PFSK-1 (cell line): Measurements from ENCODE around the gene DENND2D.

Experiments
- FOXP2 ChIP-seq: optimal IDR thresholded peaks from 2 replicates; pipeline ENCODE3; 2011; ENCODE audit warnings: borderline replicate concordance, control low read depth, inconsistent platforms; ENCODE audit not compliant: insufficient read depth; ENCODE audit errors: extremely low read length, extremely low read depth
- POLR2AphosphoS5 ChIP-seq: IDR thresholded peaks from 2 replicates; pipeline ENCODE4 v1.6.1; 2012; ENCODE audit warnings: low read depth, mild to moderate bottlenecking, control low read depth, low read length, moderate library complexity
- SIN3A ChIP-seq: IDR thresholded peaks from 2 replicates; pipeline ENCODE4 v1.6.1; 2012; ENCODE audit warnings: mild to moderate bottlenecking, low read length, moderate library complexity, borderline replicate concordance; ENCODE audit not compliant: insufficient read depth
- TAF1 ChIP-seq: IDR thresholded peaks from 2 replicates; pipeline ENCODE4 v1.6.1; 2012; ENCODE audit warnings: low read length, control low read depth, borderline replicate concordance; ENCODE audit not compliant: insufficient read depth
- TF ChIP-seq, protein P1 (sequence below), 2 experiments: IDR thresholded peaks; 2 replicates each; pipeline versions ENCODE4 v1.6.1 to v1.8.0; 2011 to 2012; ENCODE audit warnings: low read depth in 2 of 2, low read length in 2 of 2, control low read depth in 1 of 2, inconsistent platforms in 1 of 2, mild to moderate bottlenecking in 1 of 2, moderate library complexity in 1 of 2; ENCODE audit not compliant: insufficient read depth in 1 of 2

The DENND2D gene

DNA sequence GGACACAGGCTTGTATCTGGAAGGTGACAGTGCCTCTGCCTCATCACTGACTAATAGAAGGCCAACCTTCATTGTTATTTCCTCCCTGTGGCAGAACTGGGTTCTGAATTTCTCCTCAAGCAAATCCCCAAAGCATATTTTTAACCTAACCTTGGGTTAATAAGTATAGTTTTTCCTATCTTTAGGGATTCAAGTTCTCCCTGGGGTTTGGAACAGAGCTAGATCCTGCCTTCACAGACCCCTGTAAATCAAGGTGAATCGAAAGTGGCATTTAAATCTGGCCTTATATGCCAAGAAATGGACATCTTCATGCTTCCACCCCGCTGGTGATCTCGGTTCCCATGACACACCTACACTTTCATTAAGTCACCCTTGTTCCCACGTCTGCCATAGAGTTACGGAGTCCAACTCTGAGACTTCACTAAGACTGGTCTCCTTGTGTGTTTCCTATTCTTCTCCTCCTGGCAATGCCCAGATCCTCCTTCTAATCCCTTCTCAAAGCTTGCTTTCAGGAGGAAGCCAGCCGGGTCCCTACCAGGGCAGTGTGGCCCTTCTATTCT lies 22.8 kb upstream of the DENND2D start:
- TF ChIP-seq SIN3A (no peak), POLR2AphosphoS5 (no peak)
- TF ChIP-seq, protein P1, sequence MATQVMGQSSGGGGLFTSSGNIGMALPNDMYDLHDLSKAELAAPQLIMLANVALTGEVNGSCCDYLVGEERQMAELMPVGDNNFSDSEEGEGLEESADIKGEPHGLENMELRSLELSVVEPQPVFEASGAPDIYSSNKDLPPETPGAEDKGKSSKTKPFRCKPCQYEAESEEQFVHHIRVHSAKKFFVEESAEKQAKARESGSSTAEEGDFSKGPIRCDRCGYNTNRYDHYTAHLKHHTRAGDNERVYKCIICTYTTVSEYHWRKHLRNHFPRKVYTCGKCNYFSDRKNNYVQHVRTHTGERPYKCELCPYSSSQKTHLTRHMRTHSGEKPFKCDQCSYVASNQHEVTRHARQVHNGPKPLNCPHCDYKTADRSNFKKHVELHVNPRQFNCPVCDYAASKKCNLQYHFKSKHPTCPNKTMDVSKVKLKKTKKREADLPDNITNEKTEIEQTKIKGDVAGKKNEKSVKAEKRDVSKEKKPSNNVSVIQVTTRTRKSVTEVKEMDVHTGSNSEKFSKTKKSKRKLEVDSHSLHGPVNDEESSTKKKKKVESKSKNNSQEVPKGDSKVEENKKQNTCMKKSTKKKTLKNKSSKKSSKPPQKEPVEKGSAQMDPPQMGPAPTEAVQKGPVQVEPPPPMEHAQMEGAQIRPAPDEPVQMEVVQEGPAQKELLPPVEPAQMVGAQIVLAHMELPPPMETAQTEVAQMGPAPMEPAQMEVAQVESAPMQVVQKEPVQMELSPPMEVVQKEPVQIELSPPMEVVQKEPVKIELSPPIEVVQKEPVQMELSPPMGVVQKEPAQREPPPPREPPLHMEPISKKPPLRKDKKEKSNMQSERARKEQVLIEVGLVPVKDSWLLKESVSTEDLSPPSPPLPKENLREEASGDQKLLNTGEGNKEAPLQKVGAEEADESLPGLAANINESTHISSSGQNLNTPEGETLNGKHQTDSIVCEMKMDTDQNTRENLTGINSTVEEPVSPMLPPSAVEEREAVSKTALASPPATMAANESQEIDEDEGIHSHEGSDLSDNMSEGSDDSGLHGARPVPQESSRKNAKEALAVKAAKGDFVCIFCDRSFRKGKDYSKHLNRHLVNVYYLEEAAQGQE (IDR thresholded peaks at IDR 0.05; ENCODE audit: insufficient read depth in 1 of 2, low read depth in 2 of 2, low read length in 2 of 2), result no peak

DNA sequence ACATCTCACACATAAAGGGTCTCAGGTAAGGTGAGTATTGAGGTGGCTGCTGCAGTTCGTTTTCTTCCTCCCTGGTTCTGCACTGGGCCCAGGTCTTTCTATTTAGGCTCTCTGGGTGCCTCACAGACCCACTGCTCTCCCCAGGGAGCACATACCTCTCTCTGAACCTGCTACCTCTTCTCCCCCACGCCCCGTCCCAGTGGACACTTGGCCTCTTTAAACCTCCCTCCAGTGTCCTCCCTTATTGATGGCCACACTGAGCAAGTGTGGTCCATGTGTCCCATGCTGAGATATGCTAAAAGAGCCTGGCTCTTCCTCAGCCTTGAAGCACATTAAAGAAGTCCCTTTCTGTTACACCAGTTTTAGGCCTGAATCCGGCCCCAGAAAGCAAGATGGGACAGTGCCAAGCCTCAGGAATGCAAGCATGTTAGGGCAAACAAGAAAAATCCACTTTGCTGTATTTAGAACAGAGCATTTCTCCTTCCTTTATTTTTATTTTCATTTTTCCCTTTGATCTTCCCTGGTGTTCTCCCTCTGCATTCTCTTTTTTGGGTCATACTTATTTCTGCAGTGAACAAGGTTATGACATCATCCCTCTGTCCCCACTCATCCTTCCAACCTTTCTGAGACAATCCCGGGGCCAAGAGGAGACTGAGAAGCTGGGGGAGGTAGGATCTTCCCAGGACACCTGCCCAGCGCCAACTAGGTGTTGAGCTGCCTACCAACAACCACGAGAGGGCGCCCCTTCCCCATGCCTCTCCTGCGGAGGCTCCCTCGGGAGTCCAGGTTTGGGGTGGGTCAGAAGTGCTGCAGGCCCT lies 22.1 kb upstream of the DENND2D start:
- no peak for TF ChIP-seq SIN3A
- TF ChIP-seq POLR2AphosphoS5, result no peak
- TF ChIP-seq, protein P1 (IDR thresholded peaks at IDR 0.05; ENCODE audit: insufficient read depth in 1 of 2, low read depth in 2 of 2, low read length in 2 of 2), result no peak
- TF ChIP-seq TAF1, result no peak
- TF ChIP-seq FOXP2, result no peak

DNA sequence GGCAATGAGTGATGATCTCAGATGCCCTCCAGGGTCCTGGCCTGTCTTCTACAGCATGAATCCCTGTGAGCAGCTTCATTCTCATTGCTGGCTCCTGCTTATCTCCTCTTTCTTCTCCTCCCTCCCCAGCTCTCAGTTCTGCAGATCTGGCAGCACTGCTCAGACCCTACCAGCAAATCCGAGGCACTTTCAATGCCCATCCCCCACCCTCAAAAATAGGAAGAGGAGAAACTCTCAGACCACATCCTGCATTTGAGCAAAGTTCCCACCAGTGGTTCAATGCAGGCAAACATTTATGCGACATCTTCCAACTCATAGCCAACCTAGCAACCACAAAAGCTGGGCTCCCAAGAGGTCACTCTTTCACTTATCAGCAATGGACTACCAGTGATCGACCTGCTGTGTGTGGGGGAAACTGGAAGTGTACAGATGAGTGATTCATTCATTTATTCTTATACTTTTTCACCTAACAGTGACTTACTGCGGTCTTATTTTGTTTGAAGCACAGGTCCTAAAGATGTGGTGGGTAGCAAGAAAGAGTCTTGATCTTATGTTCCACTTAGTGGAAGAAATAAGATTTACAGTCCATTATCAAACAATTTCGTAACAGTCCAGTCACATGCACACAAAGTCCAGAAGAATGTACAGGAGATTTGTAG lies 21.3 kb upstream of the DENND2D start:
- TF ChIP-seq, protein P1 (IDR thresholded peaks at IDR 0.05; ENCODE audit: insufficient read depth in 1 of 2, low read depth in 2 of 2, low read length in 2 of 2), result no peak
- no peak for TF ChIP-seq SIN3A
- no peak for TF ChIP-seq POLR2AphosphoS5

DNA sequence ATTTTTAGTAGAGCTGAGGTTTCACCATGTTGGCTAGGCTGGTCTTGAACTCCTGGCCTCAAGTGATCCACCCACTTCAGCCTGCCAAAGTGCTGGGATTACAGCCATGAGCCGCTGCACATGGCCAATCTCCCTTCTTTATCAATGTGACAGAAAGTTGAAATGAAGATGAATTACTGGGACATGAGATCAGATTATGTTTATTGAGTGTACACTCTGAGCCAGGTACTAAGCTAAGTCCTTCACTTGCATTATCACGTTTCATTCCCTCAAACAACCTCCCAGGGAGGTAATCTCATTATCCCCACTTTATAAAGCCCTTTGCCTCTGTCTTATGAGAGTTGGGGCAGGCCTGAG lies 20.8 kb upstream of the DENND2D start:
- TF ChIP-seq TAF1, result no peak
- TF ChIP-seq, protein P1 (IDR thresholded peaks at IDR 0.05; ENCODE audit: insufficient read depth in 1 of 2, low read depth in 2 of 2, low read length in 2 of 2), result no peak
- no peak for TF ChIP-seq SIN3A
- no peak for TF ChIP-seq POLR2AphosphoS5
- TF ChIP-seq FOXP2, result no peak
